ENCODE data around the gene SPACA1. TPM values are rescaled to one million over a fixed set of nuclear protein-coding genes. Genes with fewer than 3 reads are reported as not detected.

SPACA1 gene
- total RNA-seq, 1 experiment from 2014 or later = not detected

- Histone ChIP-seq H2BK20ac (ENCODE audit: low read depth, low read length, poor library complexity, severe bottlenecking) (no peak overlapping the region), H3K27me3 (ENCODE audit: insufficient read depth, low read length) (no peaks in the 10 kb centered on the region), H3K9ac (ENCODE audit: extremely low read depth, insufficient read length, low read length) (no peak overlapping the region), H3K4me1 (ENCODE audit: insufficient read depth, low read length) (no peaks in the 10 kb centered on the region), H2AFZ (ENCODE audit: low read length) (no peak overlapping the region), H2BK5ac (ENCODE audit: insufficient read length, low read length) (no peak overlapping the region), H4K91ac (ENCODE audit: insufficient read length, low read depth, low read length) (no peak overlapping the region), H3K23ac (ENCODE audit: insufficient read length, low read depth, low read length) (no peak overlapping the region), H3K27ac (ENCODE audit: insufficient read length, low read depth, low read length) (no peak overlapping the region), H2BK12ac (ENCODE audit: insufficient read length, low read depth, low read length) (no peak overlapping the region), H3K79me1 (ENCODE audit: insufficient read depth, low read depth, low read length, poor library complexity, severe bottlenecking) (no peaks in the 10 kb centered on the region), H3K4ac (ENCODE audit: low read depth, low read length) (no peak overlapping the region), H3K79me2 (ENCODE audit: insufficient read depth, low read length) (no peaks in the 10 kb centered on the region), H3K18ac (ENCODE audit: insufficient read length, low read depth, low read length) (no peak overlapping the region), H3K9me3 (ENCODE audit: control insufficient read depth, low read depth, low read length) (no peaks in the 10 kb centered on the region), H2AK5ac (ENCODE audit: insufficient read length, low read length) (no peak overlapping the region), H2BK120ac (ENCODE audit: low read depth, low read length, poor library complexity, severe bottlenecking) (no peak overlapping the region), H3K56ac (ENCODE audit: insufficient read length, low read depth, low read length) (no peak overlapping the region), H3K14ac (ENCODE audit: insufficient read depth, low read length) (no peak overlapping the region), H4K5ac (ENCODE audit: insufficient read length, low read depth, low read length) (no peak overlapping the region), H4K20me1 (ENCODE audit: control insufficient read depth, insufficient read depth, insufficient read length) (no peaks in the 10 kb centered on the region), H4K8ac (replicated peaks; ENCODE audit: insufficient read length, low read depth, low read length) (no peak overlapping the region), H2BK15ac (ENCODE audit: low read depth, low read length) (no peak overlapping the region), H3T11ph (ENCODE audit: low read length) (no peak overlapping the region), H3K23me2 (ENCODE audit: insufficient read length, low read depth, low read length, poor library complexity, severe bottlenecking) (no peaks in the 10 kb centered on the region), H3K4me2 (ENCODE audit: insufficient read depth, insufficient read length, low read length) (no peak overlapping the region)
- WGBS (ENCODE audit: extremely low coverage, insufficient read length, low lambda C conversion rate) = no CpG with 5 or more reads among the region's 2 CpGs
- Mint-ChIP-seq H3K27ac (no peak overlapping the region), H3K4me3 (no peak overlapping the region), H3K4me1 (peaks cover 5 to 8% of the 10 kb centered on the region in 2 experiments; a peak in 3 of 4 replicates), H3K27me3 (ENCODE audit: low read depth) (peaks cover 2% of the 10 kb centered on the region), H3K9me3 (no peaks in the 10 kb centered on the region), H3K36me3 (ENCODE audit: insufficient read depth in 1 of 3, low read depth in 3 of 3) (no peaks in the 10 kb centered on the region)
- TF ChIP-seq CTCF (conservative IDR thresholded peaks at IDR 0.05) = no peak
- no peak for DNase-seq
Measured at GRCh38 chr6:88008831-88009231, 38.8 kb upstream of the SPACA1 start.
